ENCODE data around the gene C11orf86. TPM values are rescaled to one million over a fixed set of nuclear protein-coding genes. Genes with fewer than 3 reads are reported as not detected.

C11orf86 gene
- total RNA-seq, 1 experiment from 2014 or later = 0.25 TPM

DNA sequence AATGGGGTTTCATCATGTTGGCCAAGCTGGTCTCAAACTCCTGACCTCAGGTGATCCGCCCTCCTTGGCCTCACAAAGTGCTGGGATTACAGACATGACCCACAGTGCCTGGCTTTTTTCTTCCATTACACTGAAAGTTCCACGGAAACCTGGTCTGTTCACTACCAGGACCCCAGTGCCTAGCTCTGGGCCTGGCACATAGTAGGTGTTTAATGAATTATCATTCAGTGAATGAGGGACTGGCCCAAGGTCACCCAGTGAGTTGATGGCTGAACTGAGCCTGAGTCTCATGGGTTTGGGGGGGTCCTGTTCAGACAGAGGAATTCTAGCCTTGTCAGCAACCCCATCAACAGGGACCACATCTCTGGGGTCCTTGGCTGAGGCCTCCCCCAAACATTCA is 3.1 kb downstream of the C11orf86 start:
- ATAC-seq = no peak
- H3K4me1 ChIP-seq (ENCODE audit: control insufficient read depth in 1 of 2, insufficient read depth in 2 of 2, low read length in 2 of 2) = peaks cover 22 to 50% of the 10 kb centered on the region in 2 experiments
- intact Hi-C loops (cut with micrococcal nuclease) = loop anchor here (5.0 kb wide), 1 partner anchor 136 kb away; the partner anchor contains the start of gene RCE1

More for the DNA sequence above, 3.1 kb downstream of the C11orf86 start:
- no peaks in the 10 kb centered on the region for H4K20me1 ChIP-seq (ENCODE audit: insufficient read depth)
- H3K4me3 ChIP-seq (replicated peaks in 1 of 2; ENCODE audit: low read depth in 1 of 2, low read length in 2 of 2) = no peak overlapping the region
- no peaks in the 10 kb centered on the region for H3K79me2 ChIP-seq (ENCODE audit: insufficient read depth, low read length)
- no peak overlapping the region for H3K4me2 ChIP-seq (ENCODE audit: low read length)
- RAD21 ChIA-PET (ENCODE audit: low non-redundant PET in 1 of 2, low total read pairs in 2 of 2, uncharacterized antibody in 2 of 2, unreplicated experiment in 2 of 2) = no interaction called here
- no TSS peak for BruUV-seq (replicated peaks)
- H3K9ac ChIP-seq (ENCODE audit: low read length) = no peak overlapping the region
- H3K9me3 ChIP-seq (ENCODE audit: control insufficient read depth in 1 of 2, insufficient read depth in 1 of 2, low read depth in 1 of 2, low read length in 2 of 2) = peaks cover 0 to under 1% of the 10 kb centered on the region in 2 experiments; a peak in 1 of 4 replicates
- no peaks in the 10 kb centered on the region for H3K27me3 ChIP-seq (ENCODE audit: insufficient read depth, low read length)
- no peak overlapping the region for H2AFZ ChIP-seq (ENCODE audit: low read depth, low read length, poor library complexity, severe bottlenecking)
- no peak overlapping the region for H3K27ac ChIP-seq (ENCODE audit: low read depth, low read length)
- H3K9me2 ChIP-seq (ENCODE audit: insufficient read depth) = no peaks in the 10 kb centered on the region
- no peak for DNase-seq (ENCODE audit: low read depth, low spot score)
- TF ChIP-seq EGR1 (IDR thresholded peaks at IDR 0.05; ENCODE audit: low read depth) (no peak), SIN3A (IDR thresholded peaks at IDR 0.05; ENCODE audit: low read depth) (no peak), CEBPB (IDR thresholded peaks at IDR 0.05; ENCODE audit: low read depth) (no peak), EZH2 (IDR thresholded peaks at IDR 0.05) (no peak), RAD21 (IDR thresholded peaks at IDR 0.05; ENCODE audit: low read depth) (no peak), FOSL1 (IDR thresholded peaks at IDR 0.05; ENCODE audit: low read depth) (no peak), SP1 (IDR thresholded peaks at IDR 0.05; ENCODE audit: low read depth) (no peak), JUND (IDR thresholded peaks at IDR 0.05) (no peak), YY1 (IDR thresholded peaks at IDR 0.05; ENCODE audit: extremely low read depth, insufficient replicate concordance, low read depth, low read length) (no peak), SRF (IDR thresholded peaks at IDR 0.05; ENCODE audit: low read depth) (no peak), ELF1 (IDR thresholded peaks at IDR 0.05; ENCODE audit: borderline replicate concordance, low read depth) (no peak), TCF7L2 (IDR thresholded peaks at IDR 0.05; ENCODE audit: borderline replicate concordance, extremely low read depth, insufficient read depth, insufficient read length) (no peak), POLR2AphosphoS5 (IDR thresholded peaks at IDR 0.05; ENCODE audit: low read depth, low read length) (no peak), EZH2phosphoT487 (IDR thresholded peaks at IDR 0.05; ENCODE audit: borderline replicate concordance) (no peak)
- TF ChIP-seq, protein P1, sequence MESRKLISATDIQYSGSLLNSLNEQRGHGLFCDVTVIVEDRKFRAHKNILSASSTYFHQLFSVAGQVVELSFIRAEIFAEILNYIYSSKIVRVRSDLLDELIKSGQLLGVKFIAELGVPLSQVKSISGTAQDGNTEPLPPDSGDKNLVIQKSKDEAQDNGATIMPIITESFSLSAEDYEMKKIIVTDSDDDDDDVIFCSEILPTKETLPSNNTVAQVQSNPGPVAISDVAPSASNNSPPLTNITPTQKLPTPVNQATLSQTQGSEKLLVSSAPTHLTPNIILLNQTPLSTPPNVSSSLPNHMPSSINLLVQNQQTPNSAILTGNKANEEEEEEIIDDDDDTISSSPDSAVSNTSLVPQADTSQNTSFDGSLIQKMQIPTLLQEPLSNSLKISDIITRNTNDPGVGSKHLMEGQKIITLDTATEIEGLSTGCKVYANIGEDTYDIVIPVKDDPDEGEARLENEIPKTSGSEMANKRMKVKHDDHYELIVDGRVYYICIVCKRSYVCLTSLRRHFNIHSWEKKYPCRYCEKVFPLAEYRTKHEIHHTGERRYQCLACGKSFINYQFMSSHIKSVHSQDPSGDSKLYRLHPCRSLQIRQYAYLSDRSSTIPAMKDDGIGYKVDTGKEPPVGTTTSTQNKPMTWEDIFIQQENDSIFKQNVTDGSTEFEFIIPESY (IDR thresholded peaks at IDR 0.05; ENCODE audit: extremely low read depth, insufficient replicate concordance, low read length) = no peak
- TF ChIP-seq, protein P2, sequence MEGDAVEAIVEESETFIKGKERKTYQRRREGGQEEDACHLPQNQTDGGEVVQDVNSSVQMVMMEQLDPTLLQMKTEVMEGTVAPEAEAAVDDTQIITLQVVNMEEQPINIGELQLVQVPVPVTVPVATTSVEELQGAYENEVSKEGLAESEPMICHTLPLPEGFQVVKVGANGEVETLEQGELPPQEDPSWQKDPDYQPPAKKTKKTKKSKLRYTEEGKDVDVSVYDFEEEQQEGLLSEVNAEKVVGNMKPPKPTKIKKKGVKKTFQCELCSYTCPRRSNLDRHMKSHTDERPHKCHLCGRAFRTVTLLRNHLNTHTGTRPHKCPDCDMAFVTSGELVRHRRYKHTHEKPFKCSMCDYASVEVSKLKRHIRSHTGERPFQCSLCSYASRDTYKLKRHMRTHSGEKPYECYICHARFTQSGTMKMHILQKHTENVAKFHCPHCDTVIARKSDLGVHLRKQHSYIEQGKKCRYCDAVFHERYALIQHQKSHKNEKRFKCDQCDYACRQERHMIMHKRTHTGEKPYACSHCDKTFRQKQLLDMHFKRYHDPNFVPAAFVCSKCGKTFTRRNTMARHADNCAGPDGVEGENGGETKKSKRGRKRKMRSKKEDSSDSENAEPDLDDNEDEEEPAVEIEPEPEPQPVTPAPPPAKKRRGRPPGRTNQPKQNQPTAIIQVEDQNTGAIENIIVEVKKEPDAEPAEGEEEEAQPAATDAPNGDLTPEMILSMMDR (IDR thresholded peaks at IDR 0.05 in 2 of 3, conservative IDR thresholded peaks at IDR 0.05 in 1 of 3; ENCODE audit: borderline replicate concordance in 1 of 3, insufficient read depth in 1 of 3, low read depth in 2 of 3, low read length in 2 of 3) = no peak
- CTCF ChIA-PET = interaction anchor here (0.7 to 1.8 kb wide), 3 partner anchors 43 to 1318 kb away, joined by 3 to 4 read pairs (median 3); no protein-coding TSS in a partner anchor
- no peaks in the 10 kb centered on the region for H3K36me3 ChIP-seq (ENCODE audit: control insufficient read depth in 1 of 2, insufficient read depth in 2 of 2, low read length in 2 of 2)
- POLR2A ChIA-PET = no interaction called here
